Fibroblast of skin of back (primary cell): ENCODE measurements around the gene STOM. TPM values are rescaled to one million over a fixed set of nuclear protein-coding genes. Genes with fewer than 3 reads are reported as not detected.
"Not testable (repeated sequence)": the region's sequence is repeated elsewhere in the genome, so short reads cannot be mapped to it uniquely, and the experiment has no call there.

Source experiments
- DNase-seq: peaks from one replicate; pipeline ENCODE4 v3.0.0-alpha.2; 2013
- polyA plus RNA-seq, 2 experiments: library from polyadenylated mRNA; unstranded; fragments of 120-200 nt; gene quantifications; one replicate each; pipeline ENCODE4 v1.2.1, GENCODE V29; 2013; ENCODE audit not compliant: insufficient read length in 2 of 2

Gene STOM, protein sequence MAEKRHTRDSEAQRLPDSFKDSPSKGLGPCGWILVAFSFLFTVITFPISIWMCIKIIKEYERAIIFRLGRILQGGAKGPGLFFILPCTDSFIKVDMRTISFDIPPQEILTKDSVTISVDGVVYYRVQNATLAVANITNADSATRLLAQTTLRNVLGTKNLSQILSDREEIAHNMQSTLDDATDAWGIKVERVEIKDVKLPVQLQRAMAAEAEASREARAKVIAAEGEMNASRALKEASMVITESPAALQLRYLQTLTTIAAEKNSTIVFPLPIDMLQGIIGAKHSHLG
- 142 TPM for polyA plus RNA-seq (2013, experiment 1 of 2; ENCODE audit: insufficient read length)
- 168 TPM for polyA plus RNA-seq (2013, experiment 2 of 2; ENCODE audit: insufficient read length)

DNA sequence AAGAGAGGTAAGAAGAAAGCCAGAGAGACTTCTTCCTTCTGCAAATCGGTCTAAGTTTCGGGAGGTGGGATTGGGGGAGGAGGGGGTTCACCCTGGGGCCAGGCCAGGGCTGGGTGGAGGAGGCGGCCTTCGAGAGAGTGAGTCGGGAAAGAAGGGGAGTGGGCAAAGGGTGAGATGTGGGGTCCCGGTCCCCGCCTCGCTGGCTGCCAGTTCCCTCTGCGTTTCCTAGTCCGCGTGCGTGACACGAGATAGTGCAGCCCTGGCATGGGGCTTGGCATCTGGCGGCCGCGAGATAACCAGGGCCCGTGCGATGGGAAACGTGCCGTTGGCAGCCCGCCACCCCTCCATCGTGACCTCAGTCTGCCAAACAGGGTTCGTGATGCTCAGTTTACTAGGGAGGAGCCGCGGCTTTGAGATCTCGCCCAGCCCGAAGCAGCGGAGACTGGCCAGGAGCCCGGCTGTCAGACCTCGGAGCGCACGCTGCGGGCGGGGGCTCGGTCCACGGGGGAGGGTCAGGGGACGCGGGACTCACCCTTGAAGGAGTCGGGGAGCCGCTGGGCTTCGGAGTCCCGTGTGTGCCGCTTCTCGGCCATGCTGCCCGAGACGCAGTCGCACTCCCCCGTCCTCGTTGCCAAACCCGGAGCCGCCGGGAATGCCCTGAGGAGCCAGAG, at the start of gene STOM:
Gene STOM, minus strand, starts transcription at position 656 of the 671 bp plus-strand sequence. Its CDS starts 63 bp downstream, at position 593.
- peak; percentile 84 for DNase-seq

DNA sequence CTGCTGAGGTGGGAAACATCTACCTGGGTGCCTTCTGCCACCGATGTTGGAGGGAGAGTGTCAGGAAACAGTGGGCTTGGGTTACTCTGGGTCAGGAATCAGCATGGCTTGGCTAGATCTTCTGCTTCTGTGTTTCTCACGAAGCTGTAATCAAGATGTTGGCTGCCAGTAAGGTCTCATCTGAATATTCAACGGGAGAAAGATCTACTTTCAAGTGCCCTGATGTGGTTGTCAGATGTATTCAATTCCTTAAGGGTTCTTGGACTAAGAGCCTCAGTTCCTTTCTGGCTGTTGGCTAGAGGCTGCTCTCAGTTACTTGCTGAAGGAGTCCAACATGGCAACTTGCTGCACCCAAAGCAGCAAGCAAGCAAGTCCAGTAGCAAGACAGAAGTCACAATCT, 41.9 kb upstream of the STOM start:
- no peak for DNase-seq

DNA sequence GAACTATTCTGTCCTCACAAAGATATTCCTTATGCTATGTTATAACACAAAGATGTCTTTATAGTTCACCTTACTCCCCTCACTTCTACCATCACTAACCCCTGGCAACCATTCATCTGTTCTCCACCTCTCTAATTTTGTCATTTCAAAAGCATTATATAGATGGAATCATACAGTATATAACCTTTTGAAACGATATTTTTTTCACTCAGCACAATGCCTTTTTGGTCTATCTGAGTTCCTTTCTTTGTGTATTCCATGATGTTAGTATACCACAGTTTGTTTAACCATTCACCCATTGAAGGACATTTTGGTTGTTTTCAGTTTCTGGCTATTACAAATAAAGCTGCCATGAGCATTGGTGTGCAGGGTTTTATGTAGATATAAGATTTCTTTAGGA, 35.8 kb upstream of the STOM start:
- no peak for DNase-seq

DNA sequence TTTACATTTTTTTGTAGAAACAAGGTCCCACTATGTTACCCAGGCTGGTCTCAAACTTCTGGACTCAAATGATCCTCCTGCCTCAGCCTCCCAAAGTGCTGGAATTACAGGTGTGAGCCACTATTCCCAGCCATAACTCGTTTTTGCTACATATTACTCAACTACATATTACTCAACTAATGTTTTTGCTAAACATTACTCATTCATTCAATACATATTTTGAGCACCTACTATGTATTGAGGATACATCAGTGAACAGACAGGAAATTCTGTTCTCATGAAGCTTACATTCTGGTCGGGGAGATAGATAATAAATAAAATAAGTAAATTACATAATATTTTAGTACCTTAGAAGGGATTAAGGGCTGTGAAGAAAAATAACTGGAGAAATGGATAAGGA, 34.9 kb upstream of the STOM start:
- DNase-seq = no peak

DNA sequence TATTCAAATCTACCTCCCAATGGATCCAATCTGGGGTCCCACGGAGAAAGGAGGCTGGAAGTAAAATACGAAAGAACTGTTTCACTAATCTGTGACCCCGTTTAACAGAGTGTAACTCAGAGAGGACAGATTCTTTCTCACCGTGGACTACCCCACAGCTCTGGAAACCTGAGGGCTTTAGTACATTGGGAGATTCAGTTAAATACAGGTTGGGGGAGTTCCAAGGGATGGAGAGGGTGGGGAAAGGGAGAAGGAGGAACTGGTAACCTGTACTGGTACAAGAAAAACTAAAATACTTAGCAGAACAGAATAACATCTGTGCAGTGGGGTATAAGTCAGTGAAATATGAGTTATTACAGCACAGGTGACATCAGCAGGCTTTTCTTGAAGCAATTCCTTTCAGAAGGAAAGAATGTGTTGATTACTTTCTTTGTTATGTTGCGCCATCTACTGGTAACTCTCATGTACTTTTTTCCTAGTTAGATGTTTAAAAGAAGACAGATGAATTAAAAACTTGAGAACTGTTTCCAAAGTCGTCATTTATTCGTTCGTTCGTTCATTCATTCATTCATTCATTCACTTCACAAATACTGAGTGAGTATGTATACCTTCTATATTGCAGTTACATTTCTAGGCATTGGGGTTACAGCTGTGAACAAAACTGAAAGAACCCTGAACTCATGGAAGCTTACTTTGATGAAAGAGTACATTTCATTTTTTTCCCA, 30.0 kb upstream of the STOM start:
- peak; percentile 84 for DNase-seq

DNA sequence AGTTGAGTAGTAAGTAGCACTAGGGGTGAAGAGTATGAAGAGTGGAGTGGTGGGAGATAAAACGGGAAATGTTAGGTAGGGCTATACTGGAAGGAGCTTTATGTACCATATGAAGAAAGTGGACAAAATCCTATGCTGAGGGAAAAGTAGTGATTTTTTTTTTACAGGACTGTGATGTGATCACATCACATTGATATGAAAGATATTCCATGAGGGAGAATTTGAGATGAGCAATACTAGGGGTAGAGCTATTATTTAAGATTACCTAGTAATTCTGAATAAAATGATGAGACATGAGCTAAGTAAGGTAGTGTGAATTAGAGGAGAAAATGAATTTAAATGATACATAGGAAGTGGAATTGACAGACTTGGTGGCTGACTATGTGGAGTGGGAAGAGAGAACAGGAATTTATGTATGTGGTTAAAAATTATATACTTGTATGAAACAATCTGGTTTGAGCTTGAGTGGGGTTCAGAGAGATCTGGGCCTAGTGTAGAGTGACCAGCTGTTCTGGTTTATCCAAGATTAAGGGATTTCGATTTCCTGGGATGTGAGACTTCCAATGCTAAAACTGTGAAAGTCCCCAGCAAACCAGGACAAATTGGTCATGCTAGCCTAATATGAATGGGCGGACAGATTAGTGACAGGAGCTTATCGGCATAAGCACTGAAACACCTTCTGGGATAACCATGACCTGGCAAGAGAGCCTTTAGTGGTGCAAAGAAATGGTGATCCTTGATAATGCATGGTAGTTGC, 29.3 kb upstream of the STOM start:
- peak; percentile 72 for DNase-seq

DNA sequence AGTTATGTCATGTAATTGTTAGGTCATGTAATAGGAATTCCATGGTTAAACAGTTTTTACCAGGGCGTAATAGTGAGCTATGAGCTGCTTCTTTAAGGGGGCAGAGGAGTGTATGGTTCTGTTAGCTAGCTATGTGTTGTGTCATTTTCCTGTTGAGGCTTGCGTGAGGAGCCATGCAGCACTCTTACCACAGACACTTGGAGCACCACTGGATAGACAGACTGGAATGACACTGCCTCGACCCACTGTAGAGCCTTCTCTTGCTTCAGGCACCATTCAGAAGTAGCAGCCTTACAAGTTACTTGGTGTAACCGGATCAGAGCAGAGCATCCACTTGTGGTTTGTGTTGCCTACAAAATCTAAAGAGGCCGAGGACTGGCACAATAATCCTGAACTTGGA, 28.3 kb upstream of the STOM start:
- peak; percentile 100 for DNase-seq

DNA sequence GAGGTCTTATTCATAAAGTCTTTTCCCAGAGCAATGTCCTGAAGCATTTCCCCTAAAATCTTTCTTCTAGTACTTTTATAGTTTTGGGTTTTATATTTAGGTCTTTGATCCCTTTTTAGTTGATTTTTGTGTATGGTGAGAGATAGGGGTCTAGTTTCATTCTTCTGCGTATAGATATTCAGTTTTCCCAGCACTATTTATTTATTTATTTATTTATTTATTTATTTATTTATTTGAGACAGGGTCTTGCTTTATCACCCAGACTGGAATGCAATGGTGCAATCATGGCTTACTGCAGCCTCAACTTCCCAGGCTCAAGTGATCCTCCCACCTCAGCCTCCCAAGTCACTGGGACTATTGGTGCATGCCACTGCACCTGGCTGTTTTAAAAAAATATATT, 27.2 kb upstream of the STOM start:
- DNase-seq = not testable (repeated sequence)

DNA sequence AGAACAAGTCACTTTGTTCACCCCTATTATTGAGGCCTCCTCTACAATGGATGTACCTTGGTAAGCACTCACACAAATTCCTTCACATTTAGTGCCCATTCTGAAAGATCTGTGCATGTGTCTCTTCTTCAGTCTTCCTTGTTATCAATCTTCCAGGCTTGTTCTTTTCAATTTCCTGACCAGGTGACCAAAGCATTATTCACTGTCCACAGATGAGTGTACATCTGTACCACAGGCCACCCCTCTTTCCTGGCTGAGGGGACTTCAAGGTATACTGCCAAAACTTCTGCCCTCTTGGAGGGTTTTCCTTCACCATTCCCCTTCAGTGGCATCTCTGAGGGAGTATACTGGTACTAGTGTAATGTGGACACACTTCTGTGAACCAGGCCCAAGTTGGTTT, 25.5 kb upstream of the STOM start:
- no peak for DNase-seq

DNA sequence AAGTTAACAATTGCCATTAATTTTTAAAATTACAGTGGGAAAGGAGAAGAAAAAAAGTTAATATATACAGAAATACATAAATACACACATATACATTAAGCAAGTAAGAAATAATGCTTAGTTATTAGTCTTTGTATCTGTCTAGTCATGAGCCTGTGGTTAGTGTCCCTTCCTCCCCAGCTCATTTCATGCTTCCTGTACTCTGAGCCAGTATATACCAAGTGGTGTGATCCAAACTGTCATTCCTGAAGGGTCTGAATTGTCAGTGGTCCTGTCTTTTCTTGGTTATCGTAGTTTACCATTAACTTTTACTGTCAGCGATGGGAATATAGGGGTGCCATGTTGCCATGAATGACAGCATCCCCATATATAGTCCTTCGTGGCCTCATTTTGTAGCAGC, 24.2 kb upstream of the STOM start:
- DNase-seq = peak; percentile 41

DNA sequence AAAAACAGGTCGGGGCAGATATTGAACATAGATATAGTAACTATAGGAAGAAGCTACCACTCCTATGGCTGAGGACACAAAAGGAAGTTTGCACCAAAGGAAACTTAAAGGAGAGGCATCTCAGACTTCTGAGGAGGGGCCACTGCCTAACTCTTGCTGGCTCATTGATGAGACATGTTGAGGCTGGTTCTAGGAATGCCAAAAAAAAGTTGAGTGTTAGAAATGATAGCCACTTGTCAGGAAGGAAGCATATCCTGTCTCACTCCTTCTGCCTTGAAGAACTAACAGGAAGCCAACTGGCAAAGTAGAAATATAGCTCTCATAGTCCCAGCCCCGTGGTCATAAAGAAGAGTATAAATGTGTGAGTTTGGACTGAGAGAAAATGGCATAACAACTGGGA, 23.3 kb upstream of the STOM start:
- DNase-seq = peak; percentile 77

DNA sequence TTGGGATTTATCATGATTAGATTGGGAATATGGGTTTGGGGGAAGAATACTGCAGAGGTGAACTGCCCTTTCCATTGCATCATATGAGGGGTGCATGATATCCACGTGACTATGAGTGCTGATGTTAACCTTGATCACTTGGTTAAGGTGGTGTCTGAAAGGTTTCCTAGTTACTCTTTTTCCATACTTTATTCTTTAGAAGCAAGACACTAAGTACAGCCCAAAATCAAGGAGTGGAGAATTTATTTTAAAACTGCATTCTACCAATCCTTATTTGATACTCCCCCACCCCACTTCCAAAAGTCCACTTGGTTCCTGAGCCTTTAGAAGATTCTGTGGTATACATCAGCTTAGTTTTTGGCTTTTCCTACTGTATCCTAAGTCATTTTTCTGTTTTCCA, 20.3 kb upstream of the STOM start:
- no peak for DNase-seq

DNA sequence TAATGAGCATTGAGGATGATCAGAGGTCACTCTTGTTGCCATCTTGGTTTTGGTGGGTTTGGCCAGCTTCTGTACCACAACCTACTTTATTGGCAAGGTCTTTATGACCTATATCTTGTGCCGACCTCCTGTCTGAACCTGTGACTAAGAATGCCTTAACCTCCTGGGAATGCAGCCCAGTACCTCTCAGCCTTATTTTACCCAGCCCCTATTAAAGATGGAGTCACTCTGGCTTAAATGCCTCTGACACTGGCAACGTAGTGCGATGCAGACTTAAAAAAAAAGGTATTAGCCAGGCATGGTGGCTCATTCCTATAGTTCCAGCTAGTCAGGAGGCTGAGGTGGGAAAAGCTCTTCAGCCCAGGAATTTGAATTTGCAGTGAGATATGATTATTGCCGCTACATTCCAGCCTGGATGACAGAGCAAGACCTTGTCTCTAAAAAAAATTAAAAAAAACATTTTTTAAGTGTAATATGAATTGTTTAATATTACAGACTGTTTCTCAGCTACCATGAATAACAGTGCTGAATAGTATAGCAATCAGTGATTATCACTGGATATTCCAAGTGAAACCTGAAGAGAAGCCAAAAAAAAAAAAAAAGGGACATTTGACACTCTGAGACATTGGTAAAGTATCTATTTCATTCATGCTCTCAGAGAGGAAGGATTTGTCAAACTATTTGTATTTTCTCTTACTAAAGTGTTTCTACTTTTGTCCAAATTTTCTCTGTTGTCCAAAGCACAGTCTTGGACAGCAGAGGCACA, 18.3 kb upstream of the STOM start:
- DNase-seq = peak; percentile 74

DNA sequence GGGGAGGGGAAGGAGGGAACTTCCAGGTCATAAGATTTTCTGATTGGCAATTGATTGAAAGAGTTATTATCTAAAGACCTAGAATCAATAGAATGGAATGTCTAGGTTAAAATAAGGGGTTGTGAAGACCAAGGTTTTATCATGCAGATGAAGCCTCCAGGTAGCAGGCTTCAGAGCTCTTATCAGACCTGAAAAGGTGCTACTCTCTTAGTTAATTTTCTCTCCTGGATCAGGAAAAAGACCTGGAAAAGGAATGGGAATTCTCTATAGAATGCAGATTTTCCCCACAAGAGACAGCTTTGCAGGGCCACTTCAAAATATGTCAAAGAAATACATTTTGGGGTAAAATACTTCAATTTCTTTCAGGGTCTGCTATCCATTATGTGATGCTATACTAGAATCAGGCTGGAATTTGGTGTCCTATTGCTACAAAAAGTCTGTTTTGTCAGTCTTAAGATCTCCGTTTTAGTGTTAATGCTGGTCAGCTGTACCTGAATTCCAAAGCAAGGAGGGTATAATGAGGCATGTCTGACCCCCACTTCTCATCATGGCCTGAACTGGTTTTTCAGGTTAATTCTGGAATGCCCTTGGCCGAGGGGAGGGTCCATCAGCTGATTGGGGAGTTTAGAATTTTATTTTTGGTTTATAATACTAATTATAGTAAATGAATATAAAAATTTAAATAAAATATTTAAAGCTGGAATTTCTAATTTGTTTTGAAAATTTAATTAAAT, 16.6 kb upstream of the STOM start:
- no peak for DNase-seq

DNA sequence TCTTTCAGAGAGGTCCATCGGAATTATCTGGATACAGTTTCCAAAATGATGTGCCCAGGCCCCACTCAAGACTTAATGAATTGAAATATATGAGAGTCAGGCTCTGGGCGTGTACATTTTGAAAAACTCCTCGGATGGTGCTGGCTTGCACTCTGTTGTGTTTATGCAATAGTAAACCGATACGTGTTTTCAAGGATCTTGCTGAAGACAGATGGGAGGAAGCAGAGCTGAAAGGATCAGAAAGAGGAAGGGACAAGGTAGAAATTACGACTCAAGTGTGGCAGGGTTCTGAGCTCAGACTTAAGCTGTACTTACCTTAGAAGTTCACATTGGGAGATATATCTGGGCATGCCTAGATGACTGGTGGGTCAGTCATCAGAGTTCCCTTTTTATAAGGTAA, 13.7 kb upstream of the STOM start:
- DNase-seq = no peak

DNA sequence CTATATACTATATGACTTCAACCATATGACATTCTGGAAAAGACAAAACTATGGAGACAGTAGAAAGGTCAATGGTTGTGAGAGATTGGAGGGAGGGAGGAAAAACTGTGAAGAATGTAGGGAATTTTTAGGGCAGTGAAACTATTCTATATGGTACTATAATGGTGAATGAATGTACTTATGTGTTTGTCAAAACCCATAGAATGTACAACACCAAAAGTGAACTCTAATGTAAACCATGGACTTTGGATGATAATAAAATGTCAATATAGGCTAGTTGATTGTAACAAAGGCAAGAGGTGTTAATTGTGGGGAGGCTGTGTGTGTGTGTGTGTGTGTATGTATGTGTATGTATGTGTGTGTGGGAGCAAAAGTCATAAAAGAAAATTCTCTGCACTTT, 10.8 kb upstream of the STOM start:
- peak; percentile 61 for DNase-seq

DNA sequence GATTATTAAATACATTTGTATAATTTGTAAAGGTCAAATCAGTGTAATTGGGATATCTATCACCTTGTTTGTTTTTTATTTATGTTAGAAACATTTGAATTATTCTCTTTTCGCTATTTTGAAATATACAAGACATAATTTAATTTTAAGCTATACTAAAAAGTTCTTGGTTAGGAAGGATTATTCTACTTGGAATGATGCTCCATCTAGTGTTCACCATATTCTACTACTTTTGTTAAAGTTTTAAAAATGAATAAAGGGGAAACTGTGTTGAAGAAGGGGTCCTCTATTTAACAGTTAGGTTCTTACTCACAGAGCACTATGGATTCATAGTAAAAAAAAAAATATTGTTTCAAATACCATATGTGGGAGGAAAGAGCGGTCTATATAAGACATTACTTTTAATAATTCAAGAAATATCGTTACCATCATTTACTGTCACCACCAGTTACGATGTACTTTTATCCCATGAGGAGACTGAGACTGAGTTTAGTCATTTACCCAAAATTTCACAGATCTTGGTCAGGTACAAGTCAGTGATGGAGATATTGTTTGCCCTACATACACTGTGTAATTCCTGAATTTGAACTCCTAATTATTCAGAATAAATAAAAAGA, 6.3 kb upstream of the STOM start:
- DNase-seq = no peak

DNA sequence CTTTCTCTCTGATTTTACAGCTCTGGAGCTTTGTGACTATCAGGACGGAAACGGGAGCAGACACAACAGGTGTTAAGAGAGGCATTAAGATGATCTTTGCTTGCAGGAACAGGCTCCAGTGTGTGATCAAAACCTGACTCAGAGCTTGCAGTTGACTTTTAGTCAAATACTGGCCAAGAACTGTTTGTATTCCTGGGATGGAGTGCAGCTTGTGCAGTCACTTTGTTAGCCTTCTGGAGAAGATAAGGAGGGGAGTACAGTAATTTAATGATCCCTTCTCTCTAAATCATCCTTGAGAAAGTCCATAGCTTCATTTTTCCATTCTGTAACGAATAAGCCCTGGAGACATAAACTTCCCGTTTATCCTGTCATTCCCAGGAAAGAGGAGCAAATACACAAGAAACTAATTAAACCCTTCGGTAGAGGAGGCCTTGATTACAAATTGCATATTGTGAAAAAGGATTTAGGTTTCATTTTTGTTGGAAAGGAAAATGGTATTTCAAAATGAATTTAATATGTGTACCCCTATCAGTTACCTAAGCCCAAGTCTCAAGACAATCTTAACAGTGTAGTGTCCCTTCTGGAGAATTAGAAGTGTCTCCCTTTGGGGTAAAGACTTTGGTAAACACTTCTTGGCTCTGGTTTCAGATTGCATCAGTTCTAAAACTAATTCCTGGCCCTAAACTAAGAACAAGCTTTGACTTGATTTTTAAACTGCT, 3.1 kb upstream of the STOM start:
- no peak for DNase-seq

DNA sequence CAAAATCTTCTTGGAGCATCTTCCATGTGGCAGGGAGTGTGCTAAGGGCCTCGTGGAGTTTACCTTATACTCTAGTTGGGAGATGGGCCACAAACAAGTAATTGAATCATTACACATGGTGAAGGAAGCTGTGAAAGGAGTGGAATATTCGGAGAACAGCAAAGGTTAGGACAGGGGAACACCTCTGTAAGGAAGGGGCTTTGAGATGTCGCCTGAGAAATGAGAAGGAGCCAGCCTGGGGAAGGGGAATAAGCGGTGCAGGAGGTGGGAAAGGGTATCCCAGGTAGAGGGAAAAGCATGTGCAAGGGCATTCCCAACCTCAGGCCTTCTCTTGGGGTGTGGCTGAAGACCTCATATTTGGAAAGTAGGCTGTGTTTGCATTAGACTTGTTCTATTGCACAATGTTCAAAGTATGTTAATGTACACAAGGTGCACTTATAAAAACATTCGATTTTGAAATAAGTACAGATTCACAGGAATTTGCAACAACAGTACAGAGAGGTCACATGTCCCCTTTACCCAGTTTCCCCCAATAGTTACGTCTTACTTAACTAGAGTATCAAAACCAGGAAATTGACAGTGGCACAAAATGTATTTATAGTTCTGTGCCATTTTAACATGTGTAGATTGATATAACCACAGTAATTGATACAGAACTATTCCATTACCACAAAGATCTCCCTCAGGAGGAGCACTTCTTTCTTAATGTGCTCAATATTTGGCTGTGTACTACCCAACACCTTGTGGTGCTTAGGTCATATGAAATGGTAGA, 2.4 kb upstream of the STOM start:
- DNase-seq = no peak
